Activated T-cell treated with anti-CD3 and anti-CD28 coated beads, Interleukin-2, amount 50 U/mL, for 1 hour (primary cell): Measurements from ENCODE around the gene KCNC3.
"Not testable (repeated sequence)": the region's sequence is repeated elsewhere in the genome, so short reads cannot be mapped to it uniquely, and the experiment has no call there.

Experiments used
- DNase-seq: peaks from one replicate; pipeline ENCODE4 v3.0.0-alpha.2; 2020

Gene KCNC3

DNA sequence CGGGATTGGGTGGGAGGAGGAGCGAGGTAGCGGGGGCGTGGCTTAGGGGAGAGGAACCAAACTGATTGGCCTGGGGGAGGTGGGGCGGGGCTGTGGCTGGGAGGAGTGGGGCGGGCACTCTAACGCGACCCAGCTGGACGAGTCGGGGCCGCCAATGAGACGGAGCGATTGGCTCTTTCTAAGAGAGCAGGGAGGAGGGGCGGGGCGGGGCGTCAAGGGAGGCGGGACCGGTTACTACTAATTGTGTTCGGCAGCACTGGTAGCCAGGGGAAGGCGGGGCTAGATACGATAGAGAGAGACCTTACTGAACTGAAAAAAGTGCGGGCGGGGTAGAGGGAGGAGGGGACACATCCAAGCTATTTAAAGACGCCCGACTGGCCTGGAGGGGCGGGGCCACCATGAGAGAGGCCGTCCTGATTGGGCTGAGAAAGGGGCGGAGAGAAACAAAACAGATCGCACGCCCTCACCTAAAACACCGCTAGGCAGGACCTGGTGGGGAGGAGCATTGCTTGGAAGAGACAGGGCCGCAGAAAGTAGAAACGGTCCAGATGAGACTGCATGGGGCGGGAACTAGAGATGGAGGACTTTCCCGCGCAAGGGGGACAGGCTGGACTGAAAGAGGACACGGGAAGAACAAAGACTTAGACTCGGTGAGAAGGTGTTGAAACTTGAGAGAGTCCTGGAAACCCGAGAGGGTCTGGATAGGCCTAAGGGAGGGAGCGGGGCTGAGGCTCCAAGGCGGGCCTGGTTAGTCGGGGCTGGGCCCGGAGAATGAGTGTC is at the start of gene KCNC3:
Gene KCNC3 (minus strand): TSS at position 232 of the 780 bp plus-strand sequence. CDS start 295 bp downstream, outside the sequence.
- peak; percentile 84 for DNase-seq

DNA sequence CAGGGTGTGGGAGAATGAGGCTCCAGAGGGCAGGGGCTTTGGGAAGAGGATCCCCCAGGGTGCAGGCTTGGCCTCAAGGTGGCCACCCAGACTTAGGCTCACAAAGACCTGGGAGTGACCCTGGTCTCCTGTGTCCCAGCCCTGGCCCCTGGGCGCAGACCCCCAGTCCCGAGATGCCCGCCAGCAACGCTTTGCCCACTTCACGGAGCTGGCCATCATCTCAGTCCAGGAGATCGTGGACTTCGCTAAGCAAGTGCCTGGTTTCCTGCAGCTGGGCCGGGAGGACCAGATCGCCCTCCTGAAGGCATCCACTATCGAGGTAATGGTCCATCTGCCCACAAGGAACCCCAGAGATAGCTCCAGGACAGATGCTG is 49.7 kb upstream of the KCNC3 start:
- no peak for DNase-seq

DNA sequence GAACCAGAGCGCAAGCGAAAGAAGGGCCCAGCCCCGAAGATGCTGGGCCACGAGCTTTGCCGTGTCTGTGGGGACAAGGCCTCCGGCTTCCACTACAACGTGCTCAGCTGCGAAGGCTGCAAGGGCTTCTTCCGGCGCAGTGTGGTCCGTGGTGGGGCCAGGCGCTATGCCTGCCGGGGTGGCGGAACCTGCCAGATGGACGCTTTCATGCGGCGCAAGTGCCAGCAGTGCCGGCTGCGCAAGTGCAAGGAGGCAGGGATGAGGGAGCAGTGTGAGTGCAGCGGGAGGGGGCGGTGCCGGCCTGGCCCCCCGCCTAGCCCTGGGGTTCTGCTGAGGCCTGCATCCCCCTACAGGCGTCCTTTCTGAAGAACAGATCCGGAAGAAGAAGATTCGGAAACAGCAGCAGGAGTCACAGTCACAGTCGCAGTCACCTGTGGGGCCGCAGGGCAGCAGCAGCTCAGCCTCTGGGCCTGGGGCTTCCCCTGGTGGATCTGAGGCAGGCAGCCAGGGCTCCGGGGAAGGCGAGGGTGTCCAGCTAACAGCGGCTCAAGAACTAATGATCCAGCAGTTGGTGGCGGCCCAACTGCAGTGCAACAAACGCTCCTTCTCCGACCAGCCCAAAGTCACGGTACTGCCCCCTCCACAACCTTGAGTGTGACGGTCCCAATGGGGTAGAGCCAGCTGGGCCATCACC is 49.1 kb upstream of the KCNC3 start:
- no peak for DNase-seq

DNA sequence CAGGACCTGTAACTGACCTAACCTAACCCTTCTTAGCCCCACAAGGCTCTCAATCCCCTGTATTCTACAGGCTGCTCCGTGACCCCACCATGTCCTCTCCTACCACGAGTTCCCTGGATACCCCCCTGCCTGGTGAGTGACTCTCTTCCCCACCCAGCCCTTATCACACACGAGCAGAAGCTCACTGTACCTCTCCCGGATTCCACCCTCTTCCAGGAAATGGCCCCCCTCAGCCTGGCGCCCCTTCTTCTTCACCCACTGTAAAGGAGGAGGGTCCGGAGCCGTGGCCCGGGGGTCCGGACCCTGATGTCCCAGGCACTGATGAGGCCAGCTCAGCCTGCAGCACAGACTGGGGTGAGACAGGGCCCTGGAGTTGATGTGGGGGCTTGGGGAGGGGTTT is 48.3 kb upstream of the KCNC3 start:
- no peak for DNase-seq

DNA sequence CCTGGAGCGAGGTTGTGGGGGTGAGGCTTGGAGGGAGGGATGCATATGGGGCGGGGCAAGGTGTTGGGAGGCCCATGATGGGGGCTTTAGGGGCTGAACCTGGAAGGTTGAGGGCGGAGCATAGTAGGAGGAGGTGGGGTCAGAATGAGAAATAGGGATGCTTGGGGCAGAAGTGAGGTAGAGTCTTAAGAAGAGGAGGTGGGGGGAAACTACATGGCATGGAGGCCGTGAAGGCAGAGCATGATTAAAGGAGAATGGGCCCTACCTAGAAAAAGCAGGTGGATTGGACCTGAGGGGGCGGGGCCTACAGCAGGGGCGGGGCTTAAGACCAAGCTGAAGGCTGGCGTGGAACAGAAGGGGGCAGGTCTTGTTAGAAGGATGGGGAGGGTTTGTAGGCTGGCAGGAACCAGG is 47.9 kb upstream of the KCNC3 start:
- peak; percentile 68 for DNase-seq

DNA sequence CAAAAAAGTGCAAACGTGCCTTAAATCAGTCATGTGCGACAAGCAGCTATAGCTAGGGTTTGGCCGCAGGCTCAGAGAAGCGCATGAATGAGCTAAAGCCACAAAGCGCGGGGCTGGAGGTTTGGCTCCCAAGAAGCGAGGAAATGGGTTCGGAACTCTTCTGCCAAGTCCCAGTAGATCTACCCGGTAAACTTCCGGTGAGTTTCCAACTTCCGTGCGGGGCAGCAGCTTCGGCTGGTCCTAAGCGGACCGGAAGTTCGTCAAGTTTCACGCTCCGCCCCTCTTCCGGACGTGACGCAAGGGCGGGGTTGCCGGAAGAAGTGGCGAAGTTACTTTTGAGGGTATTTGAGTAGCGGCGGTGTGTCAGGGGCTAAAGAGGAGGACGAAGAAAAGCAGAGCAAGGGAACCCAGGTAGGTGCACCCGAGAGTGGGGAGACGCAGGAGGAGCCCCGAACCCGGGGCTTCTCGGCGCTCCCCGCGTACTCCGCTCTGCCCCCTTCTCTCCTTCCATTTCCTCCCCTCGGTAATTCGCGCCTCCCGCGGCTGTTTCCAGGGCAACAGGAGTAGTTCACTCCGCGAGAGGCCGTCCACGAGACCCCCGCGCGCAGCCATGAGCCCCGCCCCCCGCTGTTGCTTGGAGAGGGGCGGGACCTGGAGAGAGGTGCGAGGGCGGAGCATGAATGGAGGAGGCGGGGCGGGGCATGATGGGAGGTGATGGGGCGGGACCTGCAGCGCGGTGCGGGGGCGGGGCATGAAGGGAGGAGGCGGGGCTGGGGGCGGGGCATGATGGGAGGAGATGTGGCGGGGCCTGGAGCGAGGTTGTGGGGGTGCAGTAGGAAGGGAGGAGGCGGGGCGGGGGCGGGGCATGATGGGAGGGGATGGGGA is 47.2 kb upstream of the KCNC3 start, which contains the start of gene NR1H2:
Gene NR1H2 (plus strand): TSS at position 292 of the 885 bp plus-strand sequence. CDS start 1,149 bp downstream, outside the sequence.
- peak; percentile 96 for DNase-seq

DNA sequence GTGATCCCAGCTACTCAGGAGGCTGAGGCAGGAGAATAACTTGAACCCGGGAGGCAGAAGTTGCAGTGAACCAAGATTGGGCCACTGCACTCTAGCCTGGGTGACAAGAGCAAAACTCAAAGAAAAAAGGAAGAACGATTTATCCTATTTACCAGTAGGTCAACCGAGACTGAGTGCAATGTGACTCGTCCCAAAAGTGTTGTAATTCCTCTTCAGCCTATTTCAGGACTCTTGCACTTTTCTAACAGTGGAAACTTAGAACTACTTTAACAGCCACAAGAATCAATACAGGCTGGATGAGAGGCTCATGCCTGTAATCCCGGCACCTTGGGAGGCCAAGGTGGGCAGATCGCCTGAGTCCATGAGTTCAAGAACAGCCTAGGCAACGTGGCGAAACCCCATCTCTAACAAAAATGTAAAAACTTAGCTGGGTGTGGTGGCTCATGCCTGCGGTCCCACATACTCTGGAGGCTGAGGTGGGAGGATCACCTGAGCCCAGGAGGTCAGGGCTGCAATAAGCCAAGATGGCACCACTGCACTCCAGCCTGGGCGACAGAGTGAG is 42.8 kb upstream of the KCNC3 start:
- DNase-seq = no peak

DNA sequence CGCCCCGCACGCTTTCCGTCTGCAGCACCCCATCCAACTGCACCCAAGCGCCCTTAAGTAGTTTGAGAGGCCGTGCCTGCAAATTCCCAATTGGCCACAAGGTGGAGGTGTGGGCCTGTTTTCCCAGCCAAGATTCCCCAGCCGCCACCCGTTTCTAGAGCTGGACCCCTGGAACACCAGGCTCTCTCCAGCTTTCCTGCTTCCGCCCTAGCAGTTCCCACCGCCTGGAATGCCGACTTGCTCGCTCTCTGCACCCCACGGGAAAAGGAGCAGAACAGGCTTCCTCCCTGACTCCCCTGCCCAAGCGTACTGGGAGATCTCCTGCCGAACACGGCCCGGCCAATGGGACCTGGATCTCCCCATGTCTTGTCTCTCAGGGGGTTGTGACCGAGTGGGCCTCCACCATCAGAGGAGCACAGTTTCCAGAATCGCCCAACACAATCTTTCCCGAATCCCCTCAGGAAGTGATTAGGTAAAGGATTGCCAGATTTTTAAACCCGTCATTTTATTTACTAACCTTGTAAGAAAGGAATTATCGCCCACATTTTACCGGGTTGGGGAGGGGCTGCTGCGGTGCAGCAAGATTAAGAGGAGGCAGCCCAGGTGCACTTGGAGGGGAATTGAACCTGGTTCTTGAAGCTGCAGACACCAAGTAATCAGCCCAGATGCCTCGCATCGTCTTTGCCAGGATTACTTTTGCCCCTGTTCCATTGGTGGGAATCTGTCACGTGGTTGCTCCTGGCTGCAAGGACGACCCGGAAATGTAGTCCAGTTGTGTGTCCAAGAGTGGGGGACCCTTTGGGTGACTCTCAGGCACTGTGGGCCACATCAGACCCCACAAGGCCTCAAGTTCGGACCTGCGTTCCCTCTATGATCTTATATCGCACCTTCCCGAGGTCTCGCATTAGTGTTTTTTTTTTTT is 39.7 kb upstream of the KCNC3 start:
- peak; percentile 87 for DNase-seq

DNA sequence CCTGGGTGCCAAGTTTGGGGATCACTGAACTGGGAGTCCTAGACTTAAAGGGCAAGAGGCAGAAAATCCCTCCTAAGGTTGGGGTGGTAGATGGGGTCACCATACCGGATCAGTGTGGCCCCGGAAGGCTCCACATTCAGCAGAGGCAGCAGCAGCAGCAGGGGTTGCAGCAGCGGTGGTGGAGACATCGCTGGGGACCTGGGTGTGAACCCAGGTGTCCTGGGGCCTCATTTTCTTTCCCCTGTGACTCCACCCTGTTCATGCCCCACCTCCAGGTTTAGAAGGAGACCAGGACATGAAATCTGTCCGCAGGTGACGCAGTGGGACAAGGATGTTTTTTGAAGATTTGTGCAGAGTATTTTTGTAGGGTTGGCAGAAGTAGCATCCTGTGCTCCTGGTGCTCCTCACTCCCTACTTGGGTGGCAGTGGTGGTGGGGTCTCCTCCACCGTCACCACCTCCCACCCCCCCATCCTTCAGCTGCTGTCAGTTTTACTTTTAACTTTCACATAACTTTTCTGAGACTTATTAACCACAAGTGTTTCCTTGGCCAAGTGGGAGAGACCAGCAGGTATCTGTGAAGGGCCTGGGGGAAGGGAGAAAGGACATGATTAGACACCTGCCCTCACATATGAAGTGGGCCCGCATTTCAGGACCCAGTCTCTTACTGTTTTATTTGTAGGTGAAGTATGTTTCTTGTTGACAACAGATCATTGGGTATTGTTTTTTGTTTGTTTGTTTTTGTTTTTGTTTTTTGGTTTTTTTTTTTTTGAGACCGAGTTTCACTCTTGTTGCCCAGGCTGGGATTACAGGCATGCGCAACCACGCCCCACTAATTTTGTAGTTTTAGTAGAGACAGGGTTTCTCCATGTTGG is 36.5 kb upstream of the KCNC3 start, which contains the start of gene NAPSA:
Gene NAPSA (minus strand): TSS at position 206 of the 873 bp plus-strand sequence. CDS start 18 bp downstream, at position 188.
- DNase-seq = no peak

DNA sequence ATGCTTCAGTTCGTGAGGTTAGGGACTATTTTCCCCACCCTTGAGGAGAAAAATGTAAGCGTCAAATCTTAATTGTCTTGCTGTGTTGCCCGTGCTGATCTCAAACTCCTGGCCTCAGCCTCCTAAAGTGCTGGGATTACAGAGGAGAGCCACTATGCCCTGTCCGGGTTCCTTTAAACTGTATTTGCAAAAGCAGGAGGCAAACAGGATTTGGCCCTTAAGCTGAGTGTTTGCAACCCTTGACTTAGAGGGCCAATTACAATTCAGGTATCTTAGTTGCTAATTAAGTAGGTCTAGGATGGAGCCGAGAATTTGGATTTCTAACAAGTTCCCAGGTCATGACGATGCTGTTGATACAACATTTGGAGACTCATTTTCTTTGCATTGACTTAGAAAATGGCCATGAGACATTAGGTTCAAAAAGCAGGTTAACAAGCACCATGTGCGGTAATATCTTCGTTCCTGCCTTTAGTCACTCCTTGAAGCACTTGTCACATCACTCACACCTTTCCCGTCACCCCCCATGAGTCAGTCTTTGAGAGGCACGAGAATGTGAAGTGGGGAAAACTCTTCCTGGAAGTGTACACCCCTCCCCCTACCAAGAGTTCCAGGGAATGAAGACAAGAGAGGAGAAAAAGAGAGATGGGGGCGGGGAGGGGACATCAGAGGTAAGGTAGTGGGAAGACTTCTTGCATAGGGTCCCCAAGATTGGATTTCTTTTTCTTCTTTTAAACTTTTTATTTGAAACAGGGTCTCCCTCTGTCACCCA is 33.7 kb upstream of the KCNC3 start:
- DNase-seq = no peak

DNA sequence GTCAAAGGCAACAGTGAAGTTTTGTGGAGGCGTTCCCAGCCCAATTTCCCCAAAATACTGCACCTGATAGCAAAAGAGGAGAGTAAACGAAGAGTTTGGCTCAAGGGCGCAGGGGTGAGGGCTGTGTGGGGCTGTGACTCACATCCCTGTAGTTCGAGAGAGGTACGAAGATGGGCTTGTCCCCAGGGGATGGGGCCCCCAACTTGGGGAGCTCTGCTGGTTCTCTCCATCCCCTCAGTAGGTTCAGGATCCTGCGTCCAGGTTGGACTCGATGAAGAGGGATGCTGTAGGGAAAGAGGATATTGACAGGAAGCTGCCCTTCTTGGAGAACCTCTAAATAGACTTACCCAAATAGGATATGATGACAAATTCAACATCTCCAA is 32.8 kb upstream of the KCNC3 start:
- no peak for DNase-seq

DNA sequence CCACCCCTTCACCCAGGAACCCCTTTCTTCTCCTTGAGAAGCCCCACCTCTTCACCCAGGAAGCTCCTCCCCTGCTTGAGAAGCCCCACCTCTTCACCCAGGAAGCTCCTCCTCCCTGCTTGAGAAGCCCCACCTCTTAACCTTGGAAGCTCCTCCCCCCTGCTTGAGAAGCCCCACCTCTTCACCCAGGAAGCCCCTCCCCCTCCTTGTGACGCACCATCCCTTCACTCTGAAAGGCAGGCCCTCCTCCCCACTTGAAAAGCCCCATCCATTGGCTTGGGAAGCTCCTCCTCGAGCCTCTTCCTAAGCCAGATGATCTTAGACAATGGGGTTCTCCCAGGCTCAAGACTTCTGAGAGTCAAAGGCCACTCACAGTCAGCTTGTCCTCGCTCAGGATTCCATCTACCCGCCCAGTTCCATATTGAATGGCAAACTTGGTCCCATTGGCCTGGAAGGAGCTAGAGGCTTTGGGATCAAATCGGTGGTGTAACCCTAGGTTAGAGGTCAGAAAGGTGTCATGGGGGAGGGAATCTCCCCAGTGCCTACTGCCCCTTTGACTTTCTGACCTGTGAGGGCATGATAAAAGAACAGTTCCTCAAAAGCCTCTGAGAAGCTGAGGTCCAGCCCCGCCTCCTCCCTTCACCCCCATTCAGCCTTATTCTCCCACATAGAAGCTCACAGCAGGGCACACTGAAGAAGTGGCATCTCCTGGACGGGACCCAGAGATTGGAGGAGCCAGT is 32.3 kb upstream of the KCNC3 start:
- no peak for DNase-seq

DNA sequence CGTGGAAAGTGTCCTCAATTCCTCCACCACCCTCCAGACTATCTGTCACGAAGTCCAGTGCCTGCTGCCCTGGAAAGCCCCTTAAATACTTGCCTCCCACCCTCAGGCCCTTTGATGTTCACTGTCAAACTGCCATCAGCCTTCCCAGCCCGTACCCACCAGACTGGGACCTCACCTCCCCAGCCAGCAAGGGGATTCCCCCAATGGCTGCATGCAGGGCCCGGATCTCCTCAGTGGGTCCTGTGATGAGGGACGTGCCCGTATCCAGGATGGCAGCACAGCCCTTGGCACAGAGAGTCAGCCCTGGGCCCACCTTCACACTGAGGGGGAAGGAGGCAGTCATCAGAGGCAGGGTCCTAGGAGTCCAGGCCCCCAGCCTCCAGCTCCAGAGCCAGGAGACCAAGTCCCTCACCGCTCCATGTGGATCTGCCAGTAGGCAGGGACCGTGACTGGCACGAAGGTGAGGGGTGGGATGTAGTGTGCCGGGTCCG is 30.2 kb upstream of the KCNC3 start:
- no peak for DNase-seq

DNA sequence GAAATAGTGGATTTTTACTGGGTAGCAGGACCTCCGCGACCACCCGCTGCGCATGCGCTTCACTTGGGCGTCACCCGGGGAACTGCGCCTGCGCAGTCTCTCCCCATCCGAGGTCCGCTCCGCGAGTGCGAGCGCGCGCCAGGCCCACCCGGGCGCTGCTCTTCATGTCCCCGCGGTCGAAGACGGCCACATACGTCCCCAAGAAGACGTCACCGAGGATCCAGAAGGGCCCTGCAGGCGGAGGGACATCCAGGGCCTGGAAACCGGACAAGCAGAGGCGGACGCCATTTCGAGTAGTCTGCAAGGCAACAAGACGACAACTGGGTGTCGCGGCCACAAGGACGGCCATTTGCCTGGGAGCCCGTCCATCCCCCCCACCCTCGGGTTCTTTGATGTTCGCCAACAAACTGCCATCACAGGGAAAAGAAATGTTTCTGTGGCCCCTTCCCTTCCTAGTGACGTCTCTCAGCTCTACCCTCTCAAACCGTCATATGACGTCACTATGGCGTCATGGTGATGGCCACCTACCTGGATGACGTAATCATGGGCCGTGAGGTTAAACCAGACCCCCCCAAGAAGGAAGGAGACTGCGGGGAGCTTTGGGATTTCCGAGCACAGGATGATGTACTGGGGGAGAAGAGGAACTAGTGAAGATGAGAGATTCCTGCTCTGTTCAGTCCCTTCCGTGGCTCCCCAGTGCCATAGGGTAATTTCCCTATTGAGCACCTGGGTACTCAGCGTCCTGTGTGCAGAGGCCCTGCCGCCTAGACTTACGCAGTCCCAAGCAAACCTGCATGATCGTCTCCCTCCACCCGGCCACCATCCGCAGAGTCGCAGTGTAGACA is 29.5 kb upstream of the KCNC3 start:
- peak; percentile 82 for DNase-seq

DNA sequence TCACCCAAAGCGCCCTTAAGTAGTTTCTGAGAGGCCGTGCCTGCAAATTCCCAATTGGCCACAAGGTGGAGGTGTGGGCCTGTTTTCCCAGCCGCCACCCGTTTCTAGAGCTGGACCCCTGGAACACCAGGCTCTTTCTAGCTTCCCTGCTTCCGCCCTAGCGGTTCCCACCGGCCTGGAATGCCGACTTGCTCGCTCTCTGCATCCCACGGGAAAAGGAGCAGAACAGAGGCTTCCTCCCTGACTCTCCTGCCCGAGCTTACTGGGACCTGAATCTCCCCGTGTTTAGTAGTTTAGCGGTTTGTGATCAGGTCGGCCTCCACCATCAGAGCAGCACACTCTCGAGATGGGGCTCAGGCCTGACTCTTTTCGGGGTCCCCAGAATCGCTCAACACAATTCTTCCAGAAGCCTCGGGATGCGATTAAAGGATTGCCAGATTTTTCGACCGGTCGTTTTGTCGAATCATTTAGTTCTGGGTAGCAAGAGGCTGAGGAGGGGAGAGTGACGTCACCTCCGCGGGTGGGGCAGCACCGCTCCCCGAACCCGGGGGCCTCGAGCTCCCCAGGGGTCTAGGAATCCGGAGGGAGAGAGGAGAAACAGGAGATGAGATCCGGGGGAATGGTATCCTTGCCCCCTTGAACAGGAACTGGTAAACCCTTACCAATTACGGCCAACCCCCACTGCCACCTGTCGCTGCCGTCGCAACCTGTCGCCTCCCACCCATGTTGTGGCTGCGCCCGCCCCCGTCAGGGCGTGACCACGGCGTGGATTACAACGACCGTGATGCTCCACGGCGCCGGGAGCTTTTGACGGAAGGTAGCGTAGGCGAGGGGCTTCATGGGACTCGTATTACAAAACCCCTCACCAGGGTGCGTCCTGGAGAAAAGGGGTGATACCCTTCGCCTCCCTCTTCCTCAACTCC is 28.3 kb upstream of the KCNC3 start:
- peak; percentile 90 for DNase-seq

DNA sequence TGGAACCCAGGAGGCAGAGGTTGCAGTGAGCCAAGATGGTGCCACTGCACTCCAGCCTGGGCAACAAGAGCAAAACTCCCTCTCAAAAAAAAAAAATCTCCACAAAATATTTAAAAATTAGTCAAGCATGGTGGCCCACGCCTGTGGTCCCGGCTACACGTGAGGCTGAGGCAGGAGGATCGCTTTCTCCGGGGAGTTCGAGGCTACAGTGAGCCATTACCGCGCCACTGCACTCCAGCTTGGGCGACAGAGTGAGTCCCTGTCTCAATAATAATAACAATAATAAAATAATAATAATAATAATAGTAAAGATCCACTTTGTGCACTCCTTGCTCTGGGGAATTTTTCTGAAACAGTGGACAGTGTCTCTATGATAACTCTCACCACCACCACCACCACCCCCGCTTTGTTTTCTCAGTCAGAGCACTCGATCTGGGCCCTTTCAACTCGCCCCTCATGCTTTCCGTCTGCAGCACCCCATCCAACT is 27.6 kb upstream of the KCNC3 start:
- no peak for DNase-seq

DNA sequence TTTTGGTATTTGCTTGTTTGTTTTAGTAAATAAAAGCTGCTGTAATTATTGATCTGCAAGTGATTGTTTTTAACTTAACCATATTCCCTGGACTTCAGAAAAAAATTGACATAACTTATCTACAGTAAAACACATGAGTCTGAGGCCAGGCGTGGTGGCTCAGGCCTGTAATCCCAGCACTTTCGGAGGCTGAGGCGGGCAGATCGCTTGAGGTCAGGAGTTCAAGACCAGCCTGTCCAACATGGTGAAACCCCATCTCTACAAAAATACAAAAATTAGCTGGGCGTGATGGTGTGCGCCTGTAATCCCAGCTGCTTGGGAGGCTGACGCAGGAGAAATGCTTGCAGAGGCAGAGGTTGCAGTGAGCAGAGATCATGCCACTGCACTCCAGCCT is 24.3 kb upstream of the KCNC3 start:
- DNase-seq = not testable (repeated sequence)
